NCI-H128 (cell line): ENCODE results near the gene CCDC198.

Source experiments
- DNase-seq: peaks from one replicate; lab custom pipeline; 2025; ENCODE audit not compliant: unreplicated experiment; lab: John Stamatoyannopoulos, UW

CCDC198 gene

DNA sequence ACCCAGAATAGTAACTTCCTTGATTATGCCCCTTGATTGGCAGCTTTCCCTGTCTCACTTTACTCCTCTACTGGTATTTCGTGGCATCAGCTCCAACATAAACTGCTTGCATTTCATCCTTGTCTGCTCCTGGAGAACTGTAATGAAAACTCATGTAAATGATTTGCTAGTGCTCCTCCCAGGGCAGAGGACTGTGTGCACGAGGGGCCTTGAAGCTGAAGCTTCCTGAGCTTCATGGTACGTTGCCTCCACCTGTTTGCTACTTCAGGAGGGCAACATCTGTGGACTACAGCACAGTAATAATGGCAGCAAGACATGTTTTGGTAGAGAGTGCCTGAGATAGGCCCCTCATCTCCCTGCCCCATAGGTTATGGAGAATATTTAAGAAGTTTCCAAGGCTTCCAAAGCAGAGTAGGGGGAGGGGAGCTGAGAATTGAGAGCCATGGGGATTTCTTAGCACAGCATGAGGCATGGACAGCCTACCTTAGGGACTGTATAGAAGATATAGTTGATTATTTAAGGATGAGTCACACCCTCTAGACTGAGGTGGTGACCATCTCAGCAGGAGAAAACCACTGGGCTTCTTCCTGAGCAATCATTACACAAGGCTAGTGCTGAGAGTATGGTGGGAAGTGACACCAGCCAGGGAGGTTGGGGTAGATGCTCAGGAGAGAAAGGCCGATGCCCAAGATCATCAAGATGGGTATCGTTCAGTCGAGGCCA lies 29.5 kb downstream of the CCDC198 start:
- DNase-seq = no peak

DNA sequence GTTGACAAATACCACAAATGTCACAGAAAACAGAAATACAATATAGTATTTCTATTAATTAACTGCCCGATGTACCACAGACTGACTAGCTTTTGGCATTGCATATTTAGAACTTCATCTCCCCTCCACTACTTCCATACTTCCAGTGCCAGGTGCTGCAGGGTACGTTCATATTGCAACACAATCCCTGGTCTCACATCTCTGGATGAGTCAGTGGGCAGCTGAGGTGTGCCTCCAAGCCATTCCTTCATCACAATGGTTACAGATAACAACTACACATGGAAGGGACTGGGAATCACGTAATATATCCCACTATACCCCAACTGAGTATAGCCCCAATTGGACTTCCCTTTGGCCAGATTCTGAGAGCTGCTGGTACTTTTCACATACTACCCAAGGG lies 31.1 kb downstream of the CCDC198 start:
- DNase-seq = no peak

DNA sequence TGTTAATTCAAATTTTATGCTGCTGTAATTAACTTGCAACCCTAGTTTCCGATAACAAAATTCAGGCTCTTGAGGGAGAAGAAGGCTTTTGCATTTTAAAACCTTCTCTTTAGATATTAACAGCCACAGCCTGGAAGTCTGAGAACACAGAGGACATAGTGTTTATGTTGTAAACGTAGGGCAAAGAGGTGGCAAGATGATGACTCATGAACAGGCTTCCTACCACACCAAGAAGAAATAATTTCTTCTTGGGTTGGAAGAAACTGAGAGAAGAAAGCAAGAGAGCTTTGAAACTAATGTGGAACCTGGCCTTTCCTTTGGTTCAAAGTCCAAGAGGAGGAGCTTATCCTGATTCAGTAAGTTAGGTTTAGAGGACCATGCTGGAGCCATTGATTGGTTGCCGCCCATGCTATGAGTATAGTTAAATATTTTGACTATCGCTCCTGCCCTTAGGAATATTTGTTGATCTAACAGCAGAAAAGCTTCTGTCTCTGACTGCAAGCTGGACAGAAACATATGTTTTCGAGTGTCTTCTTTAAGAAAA lies 31.8 kb downstream of the CCDC198 start:
- no peak for DNase-seq

DNA sequence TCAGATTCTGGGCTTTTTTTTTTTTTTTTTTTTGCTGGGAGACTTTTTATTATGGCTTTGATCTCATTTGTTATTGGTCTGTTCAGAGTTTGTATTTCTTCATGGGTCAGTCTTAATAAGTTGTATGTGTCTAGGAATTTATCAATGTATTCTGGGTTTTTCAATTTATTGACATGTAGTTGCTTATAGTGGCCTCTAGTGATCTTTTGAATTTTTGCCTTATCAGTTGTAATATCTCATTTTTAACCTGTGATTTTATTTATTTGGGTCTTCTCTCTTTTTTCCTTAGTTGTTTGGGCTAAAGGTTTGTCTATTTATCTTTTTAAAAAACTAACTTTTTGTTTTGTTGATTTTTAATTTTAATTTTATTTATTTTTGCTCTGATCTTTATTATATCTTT lies 57.7 kb downstream of the CCDC198 start:
- no peak for DNase-seq

DNA sequence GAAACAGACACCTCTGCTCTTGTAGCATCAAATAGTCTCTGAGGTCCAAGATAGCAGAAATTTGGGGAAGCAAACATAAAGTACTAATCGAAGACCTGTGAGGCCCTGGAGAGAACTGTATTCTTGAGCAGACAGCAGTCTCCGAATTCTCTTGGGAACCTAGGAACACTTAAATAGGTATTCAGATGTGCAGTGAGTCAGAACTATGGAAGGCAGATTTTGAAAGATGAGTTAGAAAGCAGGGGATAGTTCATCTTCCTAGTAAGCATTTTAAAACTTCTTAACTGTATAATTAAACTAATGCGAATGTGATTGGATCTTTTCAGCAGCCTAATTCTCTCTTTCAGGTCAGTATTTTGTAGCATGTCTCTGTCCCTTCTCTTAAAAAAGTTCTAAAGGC lies 72.7 kb downstream of the CCDC198 start:
- DNase-seq = no peak

DNA sequence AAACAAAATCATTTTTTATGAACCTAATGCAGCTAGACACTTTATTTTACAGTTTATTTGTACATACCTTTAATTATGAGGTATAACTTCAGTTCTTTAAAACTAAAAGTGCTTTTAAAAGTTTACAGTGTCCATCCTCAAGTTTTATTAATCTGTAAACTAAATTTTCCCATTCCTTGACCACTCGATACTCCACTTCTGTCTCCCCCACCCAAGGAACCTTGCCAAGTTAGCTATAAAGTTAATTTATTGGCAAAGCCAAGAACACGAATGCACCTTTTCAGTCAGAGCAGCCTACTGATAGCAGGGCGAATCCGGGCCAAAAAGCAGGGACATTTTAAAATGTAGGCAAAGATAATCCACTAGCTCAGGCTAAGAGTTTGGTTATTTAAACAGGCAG lies 73.6 kb downstream of the CCDC198 start:
- no peak for DNase-seq
